ENCODE measurements around the gene PKNOX2.

The PKNOX2 gene

DNA sequence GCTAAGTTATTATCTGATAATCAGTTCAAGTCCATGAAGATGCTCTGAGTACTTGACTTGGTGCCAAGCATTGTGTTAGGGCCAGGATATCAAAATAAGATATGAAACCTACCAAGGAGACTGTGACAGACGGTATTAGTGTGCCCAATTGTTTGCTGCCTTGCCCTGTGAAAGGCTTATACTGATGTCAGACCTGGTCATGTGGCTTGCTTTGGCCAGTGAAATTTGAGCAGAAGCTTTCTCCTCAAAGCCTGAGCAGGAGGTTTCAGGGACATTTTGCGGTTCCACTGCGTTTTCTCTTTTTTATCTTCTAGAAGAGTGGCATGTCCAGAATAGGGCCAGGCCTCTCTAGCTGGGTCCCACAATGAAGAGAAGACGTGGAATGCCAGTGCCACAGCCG lies 15.8 kb upstream of the PKNOX2 start:
- TF ChIP-seq TAF1 (IDR thresholded peaks at IDR 0.05; ENCODE audit: borderline replicate concordance, insufficient read depth, low read length) = no peak
- no peak for TF ChIP-seq FOXP2 (optimal IDR thresholded peaks at IDR 0.05; ENCODE audit: borderline replicate concordance, extremely low read depth, extremely low read length, insufficient read depth)
- no peak for TF ChIP-seq SIN3A (IDR thresholded peaks at IDR 0.05; ENCODE audit: borderline replicate concordance, insufficient read depth, low read length)
- TF ChIP-seq, protein P1, sequence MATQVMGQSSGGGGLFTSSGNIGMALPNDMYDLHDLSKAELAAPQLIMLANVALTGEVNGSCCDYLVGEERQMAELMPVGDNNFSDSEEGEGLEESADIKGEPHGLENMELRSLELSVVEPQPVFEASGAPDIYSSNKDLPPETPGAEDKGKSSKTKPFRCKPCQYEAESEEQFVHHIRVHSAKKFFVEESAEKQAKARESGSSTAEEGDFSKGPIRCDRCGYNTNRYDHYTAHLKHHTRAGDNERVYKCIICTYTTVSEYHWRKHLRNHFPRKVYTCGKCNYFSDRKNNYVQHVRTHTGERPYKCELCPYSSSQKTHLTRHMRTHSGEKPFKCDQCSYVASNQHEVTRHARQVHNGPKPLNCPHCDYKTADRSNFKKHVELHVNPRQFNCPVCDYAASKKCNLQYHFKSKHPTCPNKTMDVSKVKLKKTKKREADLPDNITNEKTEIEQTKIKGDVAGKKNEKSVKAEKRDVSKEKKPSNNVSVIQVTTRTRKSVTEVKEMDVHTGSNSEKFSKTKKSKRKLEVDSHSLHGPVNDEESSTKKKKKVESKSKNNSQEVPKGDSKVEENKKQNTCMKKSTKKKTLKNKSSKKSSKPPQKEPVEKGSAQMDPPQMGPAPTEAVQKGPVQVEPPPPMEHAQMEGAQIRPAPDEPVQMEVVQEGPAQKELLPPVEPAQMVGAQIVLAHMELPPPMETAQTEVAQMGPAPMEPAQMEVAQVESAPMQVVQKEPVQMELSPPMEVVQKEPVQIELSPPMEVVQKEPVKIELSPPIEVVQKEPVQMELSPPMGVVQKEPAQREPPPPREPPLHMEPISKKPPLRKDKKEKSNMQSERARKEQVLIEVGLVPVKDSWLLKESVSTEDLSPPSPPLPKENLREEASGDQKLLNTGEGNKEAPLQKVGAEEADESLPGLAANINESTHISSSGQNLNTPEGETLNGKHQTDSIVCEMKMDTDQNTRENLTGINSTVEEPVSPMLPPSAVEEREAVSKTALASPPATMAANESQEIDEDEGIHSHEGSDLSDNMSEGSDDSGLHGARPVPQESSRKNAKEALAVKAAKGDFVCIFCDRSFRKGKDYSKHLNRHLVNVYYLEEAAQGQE (IDR thresholded peaks at IDR 0.05; ENCODE audit: insufficient read depth in 1 of 2, low read depth in 2 of 2, low read length in 2 of 2) = no peak
- TF ChIP-seq POLR2AphosphoS5 (IDR thresholded peaks at IDR 0.05; ENCODE audit: low read depth, low read length) = no peak

DNA sequence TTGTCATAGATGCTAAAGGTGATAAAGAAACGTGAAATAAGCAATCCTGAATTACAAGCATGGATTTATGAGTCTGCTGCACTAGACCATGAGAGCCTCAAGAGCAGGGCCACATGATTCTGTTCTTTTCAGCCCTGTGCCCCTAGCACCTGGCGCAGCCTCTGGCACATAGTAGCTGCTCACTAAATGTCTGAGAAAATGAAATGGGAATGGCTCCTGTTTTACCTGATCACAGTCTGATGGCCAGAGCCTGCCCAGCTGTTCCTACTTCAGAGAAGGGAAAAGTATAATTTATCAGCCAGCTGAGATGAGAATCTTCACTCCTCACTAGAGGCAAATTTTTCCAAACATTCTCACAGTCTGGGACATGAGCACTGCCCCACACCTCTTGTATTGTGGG lies 10.7 kb upstream of the PKNOX2 start:
- TF ChIP-seq POLR2AphosphoS5 (IDR thresholded peaks at IDR 0.05; ENCODE audit: low read depth, low read length) (no peak), SIN3A (IDR thresholded peaks at IDR 0.05; ENCODE audit: borderline replicate concordance, insufficient read depth, low read length) (no peak)

DNA sequence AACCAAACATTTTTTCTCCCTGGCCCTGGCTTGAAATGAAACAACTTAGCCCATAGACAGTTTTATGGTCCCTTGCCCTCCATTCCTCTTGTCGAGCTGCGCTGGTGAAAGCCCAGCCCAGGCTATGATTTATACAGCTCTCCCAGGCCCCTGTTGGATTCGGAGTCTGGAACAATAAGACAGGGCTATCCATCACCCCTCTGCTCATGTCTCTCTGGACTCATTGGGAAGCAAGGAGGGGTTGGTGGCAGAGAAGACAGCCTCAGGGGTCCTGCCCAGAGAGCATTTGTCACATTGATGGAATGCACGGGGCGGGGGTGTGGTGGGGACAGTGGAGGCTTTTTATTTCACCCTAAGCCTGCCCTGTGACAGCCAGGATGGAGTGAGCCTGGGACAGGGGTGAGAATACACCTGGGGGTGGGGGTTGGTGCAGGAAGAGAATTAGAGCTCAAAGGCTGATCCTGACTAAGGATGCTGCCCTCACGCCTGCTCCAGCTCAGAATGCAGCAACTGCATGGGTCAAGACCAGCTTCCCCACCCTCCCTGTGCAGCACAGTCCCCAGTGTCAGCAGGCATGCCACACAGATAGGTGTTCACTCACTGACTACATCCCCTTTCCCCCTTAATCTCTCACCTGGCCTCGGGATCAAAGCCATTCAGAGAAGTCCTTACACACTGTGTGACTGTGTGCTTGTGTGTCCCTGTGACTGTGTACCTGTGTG lies 10.0 kb upstream of the PKNOX2 start:
- no peak for TF ChIP-seq TAF1 (IDR thresholded peaks at IDR 0.05; ENCODE audit: borderline replicate concordance, insufficient read depth, low read length)
- no peak for TF ChIP-seq POLR2AphosphoS5 (IDR thresholded peaks at IDR 0.05; ENCODE audit: low read depth, low read length)
- TF ChIP-seq, protein P1 (IDR thresholded peaks at IDR 0.05; ENCODE audit: insufficient read depth in 1 of 2, low read depth in 2 of 2, low read length in 2 of 2) = no peak
- TF ChIP-seq FOXP2 (optimal IDR thresholded peaks at IDR 0.05; ENCODE audit: borderline replicate concordance, extremely low read depth, extremely low read length, insufficient read depth) = no peak
- TF ChIP-seq SIN3A (IDR thresholded peaks at IDR 0.05; ENCODE audit: borderline replicate concordance, insufficient read depth, low read length) = no peak

DNA sequence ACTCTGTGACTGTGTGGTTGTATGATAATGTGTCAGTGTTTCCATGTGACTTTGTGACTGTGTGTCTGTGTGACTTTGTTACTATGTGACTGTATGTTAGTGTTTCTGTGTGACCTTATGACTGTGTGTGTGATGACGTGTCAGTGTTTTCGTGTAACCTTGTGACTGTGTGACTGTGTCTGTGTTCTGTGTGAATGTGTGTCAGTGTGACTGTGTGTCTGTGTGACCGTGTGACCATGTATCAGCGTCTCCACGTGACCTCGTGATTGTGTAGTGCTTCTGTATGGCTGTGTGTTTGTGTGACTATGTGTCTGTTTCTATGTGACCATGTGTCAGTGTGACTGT lies 9.5 kb upstream of the PKNOX2 start:
- TF ChIP-seq POLR2AphosphoS5 (IDR thresholded peaks at IDR 0.05; ENCODE audit: low read depth, low read length) (no peak), FOXP2 (optimal IDR thresholded peaks at IDR 0.05; ENCODE audit: borderline replicate concordance, extremely low read depth, extremely low read length, insufficient read depth) (no peak), SIN3A (IDR thresholded peaks at IDR 0.05; ENCODE audit: borderline replicate concordance, insufficient read depth, low read length) (no peak), TAF1 (IDR thresholded peaks at IDR 0.05; ENCODE audit: borderline replicate concordance, insufficient read depth, low read length) (no peak)
- TF ChIP-seq, protein P1 (IDR thresholded peaks at IDR 0.05; ENCODE audit: insufficient read depth in 1 of 2, low read depth in 2 of 2, low read length in 2 of 2) = no peak

DNA sequence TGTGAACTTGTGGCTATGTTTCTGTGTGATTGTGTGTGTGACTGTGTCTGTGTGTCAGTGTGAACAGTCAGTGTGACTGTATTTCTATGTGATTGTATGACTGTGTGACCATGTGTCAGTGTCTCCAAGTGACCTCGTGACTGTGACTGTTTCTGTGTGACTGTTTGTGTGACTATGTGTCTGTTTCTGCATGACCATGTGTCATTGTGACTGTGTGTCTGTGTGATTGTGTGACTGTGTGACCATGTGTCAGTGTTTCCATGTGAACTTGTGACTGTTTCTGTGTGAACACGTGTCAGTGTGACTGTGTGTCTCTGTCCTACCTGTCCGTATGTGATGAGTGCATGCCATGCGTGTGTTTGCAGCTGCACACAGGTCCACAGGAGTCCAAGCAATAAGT lies 8.8 kb upstream of the PKNOX2 start:
- TF ChIP-seq, protein P1 (IDR thresholded peaks at IDR 0.05; ENCODE audit: insufficient read depth in 1 of 2, low read depth in 2 of 2, low read length in 2 of 2) = no peak
- TF ChIP-seq POLR2AphosphoS5 (IDR thresholded peaks at IDR 0.05; ENCODE audit: low read depth, low read length) (no peak), TAF1 (IDR thresholded peaks at IDR 0.05; ENCODE audit: borderline replicate concordance, insufficient read depth, low read length) (no peak)
